Duodenal mucosa (tissue), 2 donors: ENCODE data around the gene C2orf15.
"Not testable (repeated sequence)": the region's sequence is repeated elsewhere in the genome, so short reads cannot be mapped to it uniquely, and the experiment has no call there.

Source experiments
- H3K27ac ChIP-seq: one replicate; pipeline ENCODE4 v1.7.0; 2013; ENCODE audit warnings: low read depth, low read length
- H3K27me3 ChIP-seq, 2 donors: one replicate each; pipeline ENCODE4 v1.7.0; 2013; ENCODE audit warnings: low read length in 2 of 2, control low read depth in 1 of 2; ENCODE audit not compliant: insufficient read depth in 2 of 2, control insufficient read depth in 1 of 2
- H3K36me3 ChIP-seq, 2 donors: one replicate each; pipeline ENCODE4 v1.7.0; 2013; ENCODE audit warnings: low read length in 2 of 2, control low read depth in 1 of 2; ENCODE audit not compliant: insufficient read depth in 2 of 2, control insufficient read depth in 1 of 2
- H3K4me1 ChIP-seq, 2 donors: one replicate each; pipeline ENCODE4 v1.7.0; 2013; ENCODE audit warnings: low read length in 2 of 2, control low read depth in 1 of 2; ENCODE audit not compliant: insufficient read depth in 2 of 2, control insufficient read depth in 1 of 2
- H3K4me3 ChIP-seq, 2 donors: one replicate each; pipeline ENCODE4 v1.7.0; 2013; ENCODE audit warnings: low read length in 2 of 2, low read depth in 1 of 2
- H3K9ac ChIP-seq, 2 donors: one replicate each; pipeline ENCODE4 v1.7.0; 2013; ENCODE audit warnings: low read length in 2 of 2, low read depth in 1 of 2
- H3K9me3 ChIP-seq, 2 donors: one replicate each; pipeline ENCODE4 v1.7.0; 2013; ENCODE audit warnings: low read length in 2 of 2, control low read depth in 1 of 2; ENCODE audit not compliant: control insufficient read depth in 1 of 2

C2orf15 gene

GRCh38 chr2:99190548-99190947 lies 49.0 kb downstream of the C2orf15 start:
- Histone ChIP-seq H3K9ac (no peak overlapping the region), H3K4me3 (no peak overlapping the region), H3K4me1 (no peaks in the 10 kb centered on the region), H3K9me3 (no peaks in the 10 kb centered on the region), H3K36me3 (peaks cover 11 to 55% of the 10 kb centered on the region in 2 donors), H3K27ac (no peak overlapping the region), H3K27me3 (no peaks in the 10 kb centered on the region)

- not testable (repeated sequence) for H3K27ac ChIP-seq, H3K4me3 ChIP-seq, H3K4me1 ChIP-seq, H3K9me3 ChIP-seq, H3K9ac ChIP-seq, H3K27me3 ChIP-seq
- H3K36me3 ChIP-seq = peaks cover 15 to 63% of the 10 kb centered on the region in 2 donors
Measured at GRCh38 chr2:99192364-99192763, 50.9 kb downstream of the C2orf15 start.

GRCh38 chr2:99198103-99198841 lies 56.8 kb downstream of the C2orf15 start:
- no peak overlapping the region for H3K9ac ChIP-seq
- no peak overlapping the region for H3K4me3 ChIP-seq

GRCh38 chr2:99200076-99200800 lies 58.7 kb downstream of the C2orf15 start:
- peaks cover 16 to 31% of the 10 kb centered on the region in 2 donors for H3K36me3 ChIP-seq
- no peak overlapping the region for H3K4me3 ChIP-seq
- no peak overlapping the region for H3K27ac ChIP-seq
- H3K9me3 ChIP-seq = peaks cover 0 to 2% of the 10 kb centered on the region in 2 donors
- H3K4me1 ChIP-seq = no peaks in the 10 kb centered on the region
- H3K9ac ChIP-seq = no peak overlapping the region
- no peaks in the 10 kb centered on the region for H3K27me3 ChIP-seq

More at GRCh38 chr2:99198103-99198841, 56.8 kb downstream of the C2orf15 start:
- H3K27ac ChIP-seq = no peak overlapping the region
- H3K4me1 ChIP-seq = no peaks in the 10 kb centered on the region
- H3K9me3 ChIP-seq = no peaks in the 10 kb centered on the region
- H3K27me3 ChIP-seq = no peaks in the 10 kb centered on the region
- peaks cover 17 to 42% of the 10 kb centered on the region in 2 donors for H3K36me3 ChIP-seq
